CD4-positive, alpha-beta T cell treated with Interleukin-10 for 1 hour (primary cell): ENCODE results near the gene NNMT.

ENCODE experiments used
- DNase-seq: peaks from one replicate; pipeline ENCODE4 v3.0.0-alpha.2; 2020

NNMT gene

GRCh38 chr11:114295676-114296604 lies at the start of gene NNMT:
TSS of gene NNMT (plus strand) at chr11:114296399. CDS start at chr11:114296557, 158 bp downstream.
- DNase-seq, result no peak

- no peak for DNase-seq
Observed at GRCh38 chr11:114247070-114247789, 49.0 kb upstream of the NNMT start.

- DNase-seq, result no peak
Observed at GRCh38 chr11:114250180-114250579, 46.0 kb upstream of the NNMT start.

- DNase-seq, result no peak
Observed at GRCh38 chr11:114250993-114251814, 45.0 kb upstream of the NNMT start.

- DNase-seq, result no peak
Observed at GRCh38 chr11:114251815-114252337, 44.3 kb upstream of the NNMT start.

GRCh38 chr11:114252767-114253166 lies 43.4 kb upstream of the NNMT start:
- no peak for DNase-seq

- DNase-seq, result no peak
Observed at GRCh38 chr11:114253771-114254170, 42.4 kb upstream of the NNMT start.

- DNase-seq, result no peak
Observed at GRCh38 chr11:114254571-114255146, 41.5 kb upstream of the NNMT start.

GRCh38 chr11:114255289-114255688 lies 40.9 kb upstream of the NNMT start:
- DNase-seq, result no peak

- no peak for DNase-seq
Observed at GRCh38 chr11:114256176-114256966, 39.8 kb upstream of the NNMT start.

- DNase-seq, result no peak
Observed at GRCh38 chr11:114256967-114257286, 39.3 kb upstream of the NNMT start.

- no peak for DNase-seq
Observed at GRCh38 chr11:114257621-114258558, 38.3 kb upstream of the NNMT start.

- no peak for DNase-seq
Observed at GRCh38 chr11:114258696-114259095, 37.5 kb upstream of the NNMT start.

GRCh38 chr11:114259124-114259526 lies 37.1 kb upstream of the NNMT start:
- DNase-seq, result no peak

- no peak for DNase-seq
Observed at GRCh38 chr11:114259551-114259983, 36.6 kb upstream of the NNMT start.

- DNase-seq, result no peak
Observed at GRCh38 chr11:114260077-114260476, 36.1 kb upstream of the NNMT start.

GRCh38 chr11:114260483-114260882 lies 35.7 kb upstream of the NNMT start:
- no peak for DNase-seq

GRCh38 chr11:114261791-114262190 lies 34.4 kb upstream of the NNMT start:
- no peak for DNase-seq

- peak; percentile 41 for DNase-seq
Observed at GRCh38 chr11:114262681-114263512, 33.3 kb upstream of the NNMT start.
